Activated CD4-positive, alpha-beta T cell treated with anti-CD3 and anti-CD28 coated beads for 36 hours (primary cell): ENCODE data around the gene LRRFIP2. TPM values are rescaled to one million over a fixed set of nuclear protein-coding genes. Genes with fewer than 3 reads are reported as not detected.

Experiments
- ATAC-seq: fragments of 200-7000 bp; cut with Tn5 transposase; one replicate; pipeline ENCODE4 v1.10.0; 2021; ENCODE audit warnings: mild to moderate bottlenecking, moderate library complexity
- CTCF ChIA-PET: fragments of 350-600 bp; sonication (Branson Sonifier 250); formaldehyde crosslinking; loops from one replicate; lab custom pipeline; 2021; ENCODE audit warnings: antibody characterized with exemption; lab: Charles Lee
- POLR2A ChIA-PET: fragments of 350-600 bp; sonication (Branson Sonifier 250); formaldehyde crosslinking; loops from one replicate; lab custom pipeline; 2021; ENCODE audit warnings: antibody characterized with exemption, inconsistent platforms; lab: Charles Lee
- DNase-seq: peaks from one replicate; pipeline ENCODE4 v3.0.0-alpha.2; 2020
- H3K27ac Mint-ChIP-seq: one replicate; pipeline ENCODE4 v1.8.0; 2021; ENCODE audit warnings: mixed read lengths
- H3K27me3 Mint-ChIP-seq: one replicate; pipeline ENCODE4 v1.8.0; 2021; ENCODE audit warnings: mixed read lengths
- H3K36me3 Mint-ChIP-seq: one replicate; pipeline ENCODE4 v1.8.0; 2021; ENCODE audit warnings: low read depth, mixed read lengths
- H3K4me1 Mint-ChIP-seq: one replicate; pipeline ENCODE4 v1.8.0; 2021; ENCODE audit warnings: mixed read lengths
- H3K4me3 Mint-ChIP-seq: one replicate; pipeline ENCODE4 v1.8.0; 2021; ENCODE audit warnings: mild to moderate bottlenecking, moderate library complexity, mixed read lengths
- H3K9me3 Mint-ChIP-seq: one replicate; pipeline ENCODE4 v1.8.0; 2021; ENCODE audit warnings: low read depth, mixed read lengths
- intact Hi-C, 2 experiments: fragments of 100-400 bp; cut with DNase I in 1 of 2; cut with micrococcal nuclease in 1 of 2; formaldehyde crosslinking; loops; one replicate each; pipeline versions ENCODE4 v1.14.2 to v1.15.1; 2022 to 2024; cut with DNase I, micrococcal nuclease
- total RNA-seq, 2 experiments: library from RNA; stranded (reverse); gene quantifications; one replicate each; pipeline ENCODE4 v1.2.3, GENCODE V29; 2021

LRRFIP2 gene
- total RNA-seq, 2 experiments from 2014 or later: 20.6 to 25.1 TPM

DNA sequence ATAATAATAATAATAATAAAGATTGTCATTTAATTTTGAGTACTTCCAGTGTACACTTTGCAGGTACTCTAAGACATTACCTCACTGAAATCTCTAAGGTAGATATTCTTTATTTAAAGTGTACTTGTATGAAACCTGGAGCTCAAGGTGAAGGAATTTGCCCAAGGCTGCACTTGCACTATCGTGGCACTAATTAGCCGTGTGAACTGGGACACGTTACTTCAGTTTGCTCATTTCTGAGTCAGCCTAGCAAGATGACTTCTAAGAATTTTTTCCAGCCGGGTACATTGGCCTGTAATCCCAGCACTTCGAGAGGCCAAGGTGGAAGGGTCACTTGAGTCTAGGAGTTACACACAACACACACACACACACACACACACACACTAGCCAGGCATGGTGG is 147.5 kb downstream of the LRRFIP2 start:
- Mint-ChIP-seq H3K27me3 (no peaks in the 10 kb centered on the region), H3K4me1 (peaks cover 4% of the 10 kb centered on the region), H3K9me3 (no peaks in the 10 kb centered on the region), H3K4me3 (no peak overlapping the region), H3K27ac (no peak overlapping the region), H3K36me3 (peaks cover 65% of the 10 kb centered on the region)
- POLR2A ChIA-PET: no interaction called here
- no peak for DNase-seq
- no peak for ATAC-seq
- CTCF ChIA-PET: interaction anchor here (1.1 to 1.2 kb wide), 2 partner anchors 11 to 18 kb away, joined by 3 to 4 read pairs; no protein-coding TSS in a partner anchor
- intact Hi-C loops: no loop called here

DNA sequence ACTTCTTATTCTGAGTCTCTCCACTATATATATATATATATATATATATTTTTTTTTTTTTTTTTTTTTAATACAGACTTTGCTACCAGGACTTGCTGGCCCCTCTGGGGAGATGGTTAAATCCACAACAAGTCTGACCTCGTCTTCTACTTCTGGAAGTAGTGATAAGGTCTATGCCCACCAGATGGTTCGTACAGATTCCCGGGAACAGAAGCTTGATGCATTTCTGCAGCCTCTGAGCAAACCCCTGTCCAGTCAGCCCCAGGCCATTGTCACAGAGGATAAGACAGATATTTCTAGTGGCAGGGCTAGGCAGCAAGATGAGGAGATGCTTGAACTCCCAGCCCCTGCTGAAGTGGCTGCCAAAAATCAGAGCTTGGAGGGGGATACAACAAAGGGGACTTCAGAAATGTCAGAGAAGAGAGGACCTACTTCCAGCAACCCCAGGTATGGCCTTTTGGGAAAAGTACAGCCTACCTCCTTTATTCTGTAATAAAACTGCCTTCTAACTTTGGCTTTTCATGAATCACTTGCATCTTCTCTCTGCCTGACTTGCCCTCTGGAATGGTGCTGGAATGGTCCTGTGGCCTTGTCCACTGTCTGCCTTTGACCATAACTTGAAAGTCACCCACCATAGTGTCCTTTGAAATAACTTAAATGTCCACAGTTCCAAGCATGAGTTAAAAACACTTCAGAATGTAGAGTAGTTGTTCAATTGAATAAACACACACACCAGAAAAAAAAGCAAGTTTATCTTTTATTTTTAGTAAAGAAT is 148.6 kb downstream of the LRRFIP2 start:
- ChIA-PET POLR2A (no interaction called here), CTCF (interaction anchor here (1.1 to 2.3 kb wide), 8 partner anchors 10 to 194 kb away, joined by 3 to 7 read pairs (median 4); no protein-coding TSS in a partner anchor)
- intact Hi-C loops: loop anchor here in 1 of 2 experiments (2.0 kb wide), 1 partner anchor 187 kb away; no protein-coding TSS in a partner anchor
- ATAC-seq (no peak), DNase-seq (no peak)
- H3K9me3 Mint-ChIP-seq: no peaks in the 10 kb centered on the region
- no peaks in the 10 kb centered on the region for H3K27me3 Mint-ChIP-seq
- H3K4me3 Mint-ChIP-seq: no peak overlapping the region
- H3K27ac Mint-ChIP-seq: no peak overlapping the region
- H3K36me3 Mint-ChIP-seq: peaks cover 67% of the 10 kb centered on the region
- peaks cover 4% of the 10 kb centered on the region for H3K4me1 Mint-ChIP-seq

DNA sequence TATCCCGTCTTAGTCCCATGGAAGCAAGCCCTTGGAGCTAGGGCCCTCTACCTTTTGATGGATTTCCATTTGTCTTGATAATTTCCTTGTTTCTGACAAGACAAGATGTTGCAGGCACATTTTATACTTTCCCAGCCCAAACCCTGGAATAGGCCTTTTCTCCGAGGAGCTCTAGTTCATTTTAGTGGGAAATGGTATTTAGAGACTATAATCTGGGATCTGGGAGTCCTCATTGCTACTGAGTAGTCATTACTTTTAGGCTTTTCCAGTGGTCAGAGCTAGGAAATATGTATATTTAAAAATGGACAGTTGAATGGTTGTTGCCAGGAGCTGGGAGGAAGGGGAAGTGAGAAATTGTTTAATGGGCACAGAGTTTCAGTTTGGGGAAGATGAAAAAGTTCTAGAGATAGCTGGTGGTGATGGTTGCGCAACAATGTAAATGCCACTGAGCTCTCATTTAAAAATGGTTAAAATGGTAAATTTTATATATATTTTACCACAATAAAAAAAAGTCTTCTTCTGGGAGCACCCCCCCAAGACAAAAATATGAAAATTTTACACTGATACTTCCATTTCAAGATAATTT is 149.5 kb downstream of the LRRFIP2 start:
- H3K4me3 Mint-ChIP-seq: no peak overlapping the region
- ChIA-PET CTCF (interaction anchor here (0.6 to 2.3 kb wide), 12 partner anchors 10 to 231 kb away, joined by 3 to 9 read pairs (median 4); partner anchors contain the start of genes EPM2AIP1 and MLH1), POLR2A (no interaction called here)
- peak overlapping the region; percentile 2 for H3K27ac Mint-ChIP-seq
- DNase-seq: no peak
- peaks cover 4% of the 10 kb centered on the region for H3K4me1 Mint-ChIP-seq
- H3K36me3 Mint-ChIP-seq: peaks cover 73% of the 10 kb centered on the region
- ATAC-seq: no peak
- H3K9me3 Mint-ChIP-seq: no peaks in the 10 kb centered on the region
- intact Hi-C loops: loop anchor here (1.0 to 2.0 kb wide), 2 partner anchors 188 kb away; no protein-coding TSS in a partner anchor
- H3K27me3 Mint-ChIP-seq: no peaks in the 10 kb centered on the region

DNA sequence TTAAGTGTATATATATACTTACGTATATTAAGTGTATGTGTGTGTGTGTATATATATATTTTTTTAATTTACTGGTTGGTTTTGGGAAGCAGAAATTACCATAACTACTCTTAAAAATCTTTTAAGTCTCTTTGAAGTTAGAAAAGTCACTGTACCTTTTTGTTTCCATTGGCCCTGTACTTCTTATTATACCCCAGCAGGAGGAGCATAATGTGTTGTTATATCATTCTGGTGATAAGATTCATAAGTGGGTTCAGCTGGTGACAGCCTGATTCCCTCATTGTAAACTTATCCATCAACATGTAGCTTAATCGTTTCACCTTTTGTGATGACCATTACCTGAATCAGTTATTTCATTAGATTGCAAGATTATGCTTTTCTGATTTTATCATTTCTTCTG is 150.3 kb downstream of the LRRFIP2 start:
- H3K36me3 Mint-ChIP-seq: peaks cover 76% of the 10 kb centered on the region
- POLR2A ChIA-PET: no interaction called here
- ATAC-seq: peak; percentile 42

DNA sequence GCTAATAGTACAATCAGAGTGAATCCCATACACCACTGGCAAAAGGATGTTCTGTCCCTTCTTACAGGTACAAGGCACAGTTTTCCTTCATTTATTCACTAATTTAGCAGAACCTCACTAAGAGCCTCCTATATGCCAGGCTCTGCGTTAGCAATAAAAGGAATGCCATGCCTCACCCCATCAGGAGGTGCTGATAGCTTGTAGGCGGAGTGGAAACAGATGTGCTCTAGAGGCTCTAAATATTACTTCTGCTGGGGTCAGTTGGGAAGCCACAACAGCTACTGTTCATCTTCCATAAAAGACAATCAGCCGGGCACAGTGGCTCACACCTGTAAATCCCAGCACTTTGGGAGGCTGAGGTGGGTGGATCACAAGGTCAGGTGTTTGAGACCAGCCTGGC is 156.7 kb downstream of the LRRFIP2 start:
- POLR2A ChIA-PET: no interaction called here
- no peaks in the 10 kb centered on the region for H3K27me3 Mint-ChIP-seq
- H3K9me3 Mint-ChIP-seq: no peaks in the 10 kb centered on the region
- CTCF ChIA-PET: no interaction called here
- DNase-seq: no peak
- H3K4me3 Mint-ChIP-seq: no peak overlapping the region
- H3K27ac Mint-ChIP-seq: no peak overlapping the region
- H3K4me1 Mint-ChIP-seq: no peaks in the 10 kb centered on the region
- peaks cover 62% of the 10 kb centered on the region for H3K36me3 Mint-ChIP-seq
- no peak for ATAC-seq
- intact Hi-C loops: no loop called here

More for the DNA sequence above, 150.3 kb downstream of the LRRFIP2 start:
- CTCF ChIA-PET: interaction anchor here (0.5 to 2.3 kb wide), 14 partner anchors 9 to 231 kb away, joined by 3 to 9 read pairs (median 3); partner anchors contain the start of genes EPM2AIP1 and MLH1
- intact Hi-C loops: loop anchor here (1.0 to 2.0 kb wide), 2 partner anchors 189 kb away; no protein-coding TSS in a partner anchor
- DNase-seq: no peak
- Mint-ChIP-seq H3K9me3 (no peaks in the 10 kb centered on the region), H3K27ac (no peak overlapping the region), H3K27me3 (no peaks in the 10 kb centered on the region), H3K4me1 (peaks cover 4% of the 10 kb centered on the region), H3K4me3 (no peak overlapping the region)

DNA sequence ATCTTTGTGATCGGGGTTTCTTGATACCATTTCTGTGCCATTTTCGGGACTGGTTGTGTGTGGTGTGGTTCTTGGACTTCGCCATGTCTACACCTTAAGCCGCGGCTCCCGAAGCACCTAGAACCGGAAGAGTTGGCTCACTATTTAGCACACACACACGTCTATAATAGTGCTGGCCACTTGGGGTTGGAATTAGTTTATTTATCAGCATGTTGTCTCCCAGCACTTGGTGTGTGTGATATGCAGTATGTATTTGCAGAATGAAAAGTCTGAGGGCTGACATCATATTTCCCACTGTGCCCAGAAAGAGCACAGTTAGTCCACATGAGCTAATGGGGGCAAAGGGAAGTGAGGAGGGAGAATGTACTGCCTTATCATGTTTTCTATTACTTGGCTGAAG is 157.5 kb downstream of the LRRFIP2 start:
- CTCF ChIA-PET: no interaction called here
- POLR2A ChIA-PET: no interaction called here
- intact Hi-C loops: no loop called here
- H3K4me3 Mint-ChIP-seq: no peak overlapping the region
- peaks cover 61% of the 10 kb centered on the region for H3K36me3 Mint-ChIP-seq
- no peak overlapping the region for H3K27ac Mint-ChIP-seq
- ATAC-seq: no peak
- H3K4me1 Mint-ChIP-seq: no peaks in the 10 kb centered on the region
- no peak for DNase-seq
- H3K9me3 Mint-ChIP-seq: no peaks in the 10 kb centered on the region
- H3K27me3 Mint-ChIP-seq: no peaks in the 10 kb centered on the region

DNA sequence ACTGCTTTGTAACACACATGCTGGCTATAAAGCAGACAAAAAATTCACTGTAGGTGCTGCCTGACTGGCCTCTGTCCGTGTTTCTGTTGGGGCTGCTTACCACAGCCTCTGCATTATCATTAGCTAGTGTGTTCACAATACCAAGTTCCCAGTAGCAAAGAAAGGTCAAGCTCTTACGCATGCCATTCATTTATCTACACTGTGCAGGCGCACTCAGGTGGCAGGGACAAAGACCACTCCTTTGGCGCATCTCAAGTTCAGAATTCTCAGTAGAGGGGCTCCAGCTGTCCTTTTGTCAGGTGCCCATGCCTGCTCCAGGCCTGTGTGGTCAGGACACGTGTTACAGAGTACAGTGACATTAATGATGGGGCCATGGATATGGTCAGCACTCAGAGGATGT is 158.7 kb downstream of the LRRFIP2 start:
- Mint-ChIP-seq H3K4me3 (no peak overlapping the region), H3K27ac (no peak overlapping the region), H3K36me3 (peaks cover 59% of the 10 kb centered on the region), H3K4me1 (no peaks in the 10 kb centered on the region), H3K9me3 (no peaks in the 10 kb centered on the region), H3K27me3 (no peaks in the 10 kb centered on the region)
- no peak for DNase-seq
- intact Hi-C loops: no loop called here
- ATAC-seq: no peak
- ChIA-PET CTCF (interaction anchor here (1.0 kb wide), 1 partner anchor 9 kb away, joined by 3 read pairs; no protein-coding TSS in a partner anchor), POLR2A (no interaction called here)

DNA sequence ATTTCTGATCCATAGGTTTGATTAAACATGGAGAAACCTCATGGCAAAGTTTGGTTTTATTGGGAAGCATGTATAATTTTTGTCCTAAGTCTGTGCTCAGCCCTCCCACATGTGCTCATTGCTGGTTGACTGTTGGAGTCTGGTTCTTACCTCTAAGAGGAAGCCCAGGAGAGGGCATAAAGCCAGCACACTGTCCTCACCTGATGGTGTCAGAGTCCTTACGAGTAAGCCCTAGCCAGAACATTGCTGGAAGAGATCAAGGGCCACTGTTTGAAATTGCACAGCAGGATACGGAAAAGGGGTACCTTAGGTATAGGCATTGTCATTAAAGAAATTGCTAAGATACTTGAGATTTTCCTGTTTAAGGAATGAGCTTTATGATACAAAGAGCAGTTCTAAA is 159.8 kb downstream of the LRRFIP2 start:
- Mint-ChIP-seq H3K36me3 (peaks cover 51% of the 10 kb centered on the region), H3K4me1 (no peaks in the 10 kb centered on the region), H3K4me3 (no peak overlapping the region), H3K27me3 (no peaks in the 10 kb centered on the region), H3K27ac (no peak overlapping the region), H3K9me3 (no peaks in the 10 kb centered on the region)
- intact Hi-C loops: no loop called here
- no peak for ATAC-seq
- POLR2A ChIA-PET: no interaction called here
- no peak for DNase-seq
- CTCF ChIA-PET: no interaction called here

Other genes with a start within 250 kb of the LRRFIP2 start
- 10 to 100 TPM; 12.0 to 13.2 TPM for gene TRANK1, start 229.5 kb downstream of the LRRFIP2 start, total RNA-seq
- gene EPM2AIP1, start 181.5 kb downstream of the LRRFIP2 start, total RNA-seq: 10 to 100 TPM in 1 of 2 experiments, 1 to 10 TPM in 1; 9.4 to 11.8 TPM
- 100 to 1,000 TPM in 1 of 2 experiments, 10 to 100 TPM in 1; 89.0 to 135 TPM for gene MLH1, start 181.1 kb downstream of the LRRFIP2 start, total RNA-seq
- gene GOLGA4, start 68.7 kb upstream of the LRRFIP2 start, total RNA-seq: 10 to 100 TPM; 30.7 to 32.1 TPM